ENCODE data around the gene LAMA3. TPM values are rescaled to one million over a fixed set of nuclear protein-coding genes. Genes with fewer than 3 reads are reported as not detected.
A peak's percentile ranks its signal among the peaks of the same experiment; 100 is the strongest.

LAMA3 gene
- total and polyA plus RNA-seq, 12 donors: 0.89 to 5.3 (median 3.3) TPM

DNA sequence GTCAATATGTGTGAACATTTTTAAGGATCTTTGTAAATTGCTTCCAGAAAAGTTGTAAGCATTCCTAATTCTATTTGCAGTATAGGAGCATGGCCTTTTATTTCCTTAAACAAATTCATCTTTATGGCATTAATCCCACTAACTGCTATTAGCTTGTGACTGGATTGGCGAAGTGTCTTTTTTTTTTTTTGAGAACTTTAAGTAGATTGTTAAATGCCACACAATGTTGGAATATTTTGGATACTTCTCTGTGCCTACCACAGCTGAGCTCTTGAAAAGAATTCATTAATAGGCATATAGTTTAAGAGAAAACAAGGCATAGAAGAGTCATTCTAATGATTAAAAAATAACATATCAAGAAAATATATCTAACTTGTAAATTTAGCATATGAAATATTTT, 129.7 kb downstream of the LAMA3 start:
- 43 to 57% methylated on average over 1 of the region's 1 CpG for WGBS, 2 donors
- no peak for ATAC-seq
- Histone ChIP-seq H3K9me3 (no peaks in the 10 kb centered on the region), H3K4me3 (no peak overlapping the region), H3K27me3 (no peaks in the 10 kb centered on the region), H3K36me3 (peaks cover 0 to 36% (median 0%) of the 10 kb centered on the region in 9 donors), H3K4me1 (peaks cover 0 to 14% (median 0%) of the 10 kb centered on the region in 9 donors), H3K27ac (no peak overlapping the region)
- DNase-seq: no peak
- TF ChIP-seq, protein P1, sequence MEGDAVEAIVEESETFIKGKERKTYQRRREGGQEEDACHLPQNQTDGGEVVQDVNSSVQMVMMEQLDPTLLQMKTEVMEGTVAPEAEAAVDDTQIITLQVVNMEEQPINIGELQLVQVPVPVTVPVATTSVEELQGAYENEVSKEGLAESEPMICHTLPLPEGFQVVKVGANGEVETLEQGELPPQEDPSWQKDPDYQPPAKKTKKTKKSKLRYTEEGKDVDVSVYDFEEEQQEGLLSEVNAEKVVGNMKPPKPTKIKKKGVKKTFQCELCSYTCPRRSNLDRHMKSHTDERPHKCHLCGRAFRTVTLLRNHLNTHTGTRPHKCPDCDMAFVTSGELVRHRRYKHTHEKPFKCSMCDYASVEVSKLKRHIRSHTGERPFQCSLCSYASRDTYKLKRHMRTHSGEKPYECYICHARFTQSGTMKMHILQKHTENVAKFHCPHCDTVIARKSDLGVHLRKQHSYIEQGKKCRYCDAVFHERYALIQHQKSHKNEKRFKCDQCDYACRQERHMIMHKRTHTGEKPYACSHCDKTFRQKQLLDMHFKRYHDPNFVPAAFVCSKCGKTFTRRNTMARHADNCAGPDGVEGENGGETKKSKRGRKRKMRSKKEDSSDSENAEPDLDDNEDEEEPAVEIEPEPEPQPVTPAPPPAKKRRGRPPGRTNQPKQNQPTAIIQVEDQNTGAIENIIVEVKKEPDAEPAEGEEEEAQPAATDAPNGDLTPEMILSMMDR (IDR thresholded peaks at IDR 0.05): no peak
- intact Hi-C loops (cut with DNase I): loop anchor here in 5 of 10 donors (5.0 to 10.0 kb wide), 5 partner anchors 96 to 304 kb away; no protein-coding TSS in a partner anchor

DNA sequence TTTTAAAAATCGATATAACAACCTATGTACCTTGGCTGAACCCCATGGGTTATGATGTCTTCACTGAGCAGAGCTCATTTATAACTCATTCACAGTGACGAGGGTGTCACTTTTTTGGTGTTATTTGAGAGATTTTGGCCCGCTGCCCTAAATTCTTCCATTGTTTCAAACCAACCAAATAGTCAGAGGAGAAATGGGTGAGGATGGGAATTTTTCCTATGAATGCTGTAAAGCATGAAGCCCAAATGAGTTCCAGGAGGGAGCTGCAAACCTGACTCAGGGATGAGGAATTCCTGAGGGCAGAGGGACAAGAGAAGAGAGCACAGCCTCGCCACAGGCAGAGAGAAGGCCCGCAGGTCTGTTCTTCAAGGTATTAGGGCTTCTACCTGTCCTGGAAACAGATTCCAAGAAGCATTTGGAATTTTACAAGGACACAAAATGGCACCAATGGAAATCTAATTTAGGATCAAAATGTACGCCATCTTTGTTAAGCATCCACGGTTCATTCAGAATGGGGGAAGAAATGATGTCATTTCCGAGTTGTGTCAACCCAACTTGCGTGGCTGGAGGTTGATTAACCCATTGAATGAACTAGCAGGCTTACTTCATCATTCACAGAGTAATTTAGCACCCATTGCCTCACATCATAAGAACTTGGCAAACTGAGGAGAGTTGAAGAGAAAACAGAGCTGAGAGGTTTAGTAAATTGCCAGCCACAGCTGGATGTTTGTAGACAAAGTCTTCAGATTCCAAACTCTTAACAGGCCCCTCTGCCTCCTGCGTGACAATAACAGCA, 133.5 kb downstream of the LAMA3 start:
- Histone ChIP-seq H3K4me1 (peaks cover 0 to 20% (median 11%) of the 10 kb centered on the region in 9 donors), H3K27me3 (no peaks in the 10 kb centered on the region), H3K9me3 (no peaks in the 10 kb centered on the region), H3K4me3 (no peak overlapping the region), H3K36me3 (peaks cover 0 to 40% (median 0%) of the 10 kb centered on the region in 9 donors), H3K27ac (no peak overlapping the region)
- DNase-seq: no peak
- TF ChIP-seq, protein P1 (IDR thresholded peaks at IDR 0.05): no peak
- WGBS, 2 donors: 75 to 84% methylated on average over 10 of the region's 10 CpGs
- ATAC-seq: no peak
- intact Hi-C loops (cut with DNase I): loop anchor here in 6 of 10 donors (5.0 to 10.0 kb wide), 4 partner anchors 95 to 295 kb away; no protein-coding TSS in a partner anchor

DNA sequence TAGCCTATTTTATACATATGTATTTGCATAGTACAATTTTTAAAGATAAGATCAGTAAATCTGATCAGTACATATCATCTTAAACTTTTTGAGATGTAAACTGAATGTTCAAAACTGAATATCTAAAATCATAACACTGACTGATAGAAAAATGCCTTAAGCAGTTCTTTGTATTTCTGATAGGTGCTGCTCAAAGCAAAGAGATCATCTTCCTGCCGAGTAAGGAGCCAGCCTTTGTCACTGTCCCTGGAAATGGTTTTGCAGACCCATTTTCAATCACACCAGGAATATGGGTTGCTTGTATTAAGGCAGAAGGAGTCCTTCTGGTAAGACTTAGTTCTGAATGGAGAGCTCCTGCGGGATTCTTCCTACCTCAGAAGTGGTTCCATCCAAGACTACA, 135.0 kb downstream of the LAMA3 start:
- WGBS, 2 donors: 77 to 86% methylated on average over 2 of the region's 2 CpGs
- intact Hi-C loops (cut with DNase I): loop anchor here in 6 of 10 donors (5.0 to 10.0 kb wide), 4 partner anchors 93 to 293 kb away; no protein-coding TSS in a partner anchor

DNA sequence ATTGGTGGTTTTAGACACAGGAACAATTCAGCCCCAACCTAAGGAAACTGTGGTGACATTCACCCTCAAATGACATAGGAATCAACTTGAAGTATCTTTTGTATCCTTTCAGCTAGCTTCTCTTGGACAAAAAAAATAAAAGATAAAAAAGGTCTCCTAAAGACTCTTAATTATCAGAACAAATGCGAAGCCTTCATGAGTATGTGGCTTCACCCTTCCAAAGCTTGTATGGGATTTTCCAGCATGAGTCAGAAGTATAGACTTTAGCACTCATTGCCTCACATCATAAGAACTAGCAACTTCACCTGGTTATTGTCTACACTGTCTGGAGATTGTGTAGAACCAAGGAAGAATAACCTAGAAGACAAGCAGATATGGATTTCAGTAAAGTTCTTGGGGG, 135.4 kb downstream of the LAMA3 start:
- TF ChIP-seq, protein P1 (IDR thresholded peaks at IDR 0.05): no peak
- H3K27ac ChIP-seq: no peak overlapping the region
- no peaks in the 10 kb centered on the region for H3K27me3 ChIP-seq
- peaks cover 0 to 38% (median 0%) of the 10 kb centered on the region in 9 donors for H3K36me3 ChIP-seq
- H3K9me3 ChIP-seq: no peaks in the 10 kb centered on the region
- ATAC-seq (no peak), DNase-seq (no peak)
- peaks cover 0 to 31% (median 11%) of the 10 kb centered on the region in 9 donors for H3K4me1 ChIP-seq
- no peak overlapping the region for H3K4me3 ChIP-seq
- intact Hi-C loops (cut with DNase I): loop anchor here in 6 of 10 donors (5.0 to 10.0 kb wide), 5 partner anchors 93 to 293 kb away; no protein-coding TSS in a partner anchor
- 97% methylated on average over 1 of the region's 1 CpG for WGBS, 2 donors

More for the DNA sequence above, 135.0 kb downstream of the LAMA3 start:
- H3K9me3 ChIP-seq: no peaks in the 10 kb centered on the region
- H3K4me3 ChIP-seq: no peak overlapping the region
- H3K27me3 ChIP-seq: no peaks in the 10 kb centered on the region
- peaks cover 0 to 40% (median 0%) of the 10 kb centered on the region in 9 donors for H3K36me3 ChIP-seq
- DNase-seq (no peak), ATAC-seq (no peak)
- TF ChIP-seq, protein P1 (IDR thresholded peaks at IDR 0.05): peak in 3 of 9 donors; percentile 5 to 25 (median 21)
- peaks cover 0 to 31% (median 11%) of the 10 kb centered on the region in 9 donors for H3K4me1 ChIP-seq
- H3K27ac ChIP-seq: no peak overlapping the region

Data from heart right ventricle (tissue), 16 donors.